T-cell (primary cell): ENCODE measurements around the gene SUMF2. TPM values are rescaled to one million over a fixed set of nuclear protein-coding genes. Genes with fewer than 3 reads are reported as not detected.
"Not testable (repeated sequence)": the region's sequence is repeated elsewhere in the genome, so short reads cannot be mapped to it uniquely, and the experiment has no call there.

Source experiments
- ATAC-seq, 4 experiments: fragments of 200-7000 bp in 3 of 4; fragments of 150-1000 bp in 1 of 4; cut with Tn5 transposase; replicated peaks in 1 of 4; 1 replicate in 3 of 4; 2 replicates in 1 of 4; pipeline ENCODE4 v1.10.0; 2021; ENCODE audit warnings: moderate library complexity in 3 of 4, mild to moderate bottlenecking in 2 of 4, moderate number of reproducible peaks in 1 of 4
- CTCF ChIA-PET, 2 donors: fragments of 300-600 bp; sonication (Branson Sonifier 250); formaldehyde crosslinking; loops; one replicate each; lab custom pipeline; 2022; ENCODE audit warnings: antibody characterized with exemption in 2 of 2; lab: Charles Lee
- POLR2A ChIA-PET, 2 donors: fragments of 300-600 bp; sonication (Branson Sonifier 250); formaldehyde crosslinking; loops; one replicate each; lab custom pipeline; 2022; ENCODE audit warnings: antibody characterized with exemption in 2 of 2; lab: Charles Lee
- DNase-seq, 35 experiments: peaks; one replicate each; pipeline versions ENCODE4 v3.0.0 to v3.0.0-alpha.2; 2013 to 2023
- H3K27ac ChIP-seq: one replicate; pipeline ENCODE4 v1.5.1; 2013; ENCODE audit warnings: low read length
- H3K27me3 ChIP-seq, 2 experiments: replicated peaks in 1 of 2; 1 replicate in 1 of 2; 2 replicates in 1 of 2; pipeline versions ENCODE4 v1.6.1 to v1.7.0; 2013; ENCODE audit warnings: low read length in 1 of 2, mixed read lengths in 1 of 2; ENCODE audit not compliant: control insufficient read depth in 2 of 2, insufficient read depth in 2 of 2; ENCODE audit errors: extremely low read depth in 1 of 2
- H3K36me3 ChIP-seq, 2 donors: 1 replicate in 1 of 2; 2 replicates in 1 of 2; pipeline versions ENCODE4 v1.6.1 to v1.7.0; 2013; ENCODE audit warnings: low read length in 1 of 2; ENCODE audit not compliant: control insufficient read depth in 2 of 2, insufficient read depth in 1 of 2; ENCODE audit errors: extremely low read depth in 1 of 2
- H3K4me1 ChIP-seq, 2 experiments: 1 replicate in 1 of 2; 2 replicates in 1 of 2; pipeline versions ENCODE4 v1.6.1 to v1.7.0; 2013; ENCODE audit warnings: low read length in 2 of 2, mixed read lengths in 1 of 2; ENCODE audit not compliant: insufficient read depth in 2 of 2, control insufficient read depth in 1 of 2; ENCODE audit errors: extremely low read depth in 1 of 2
- H3K4me3 ChIP-seq, 2 donors: 1 replicate in 1 of 2; 2 replicates in 1 of 2; pipeline versions ENCODE4 v1.5.1 to v1.7.0; 2013; ENCODE audit warnings: mild to moderate bottlenecking in 2 of 2, low read length in 1 of 2, moderate library complexity in 1 of 2; ENCODE audit not compliant: control insufficient read depth in 1 of 2; ENCODE audit errors: extremely low read depth in 1 of 2
- H3K9me3 ChIP-seq: 2 replicates; pipeline ENCODE4 v1.7.0; 2013
- H3K27ac Mint-ChIP-seq, 2 donors: one replicate each; pipeline ENCODE4 v1.8.0; 2020 to 2021; ENCODE audit warnings: mild to moderate bottlenecking in 2 of 2, mixed read lengths in 2 of 2
- H3K27me3 Mint-ChIP-seq, 2 donors: one replicate each; pipeline ENCODE4 v1.8.0; 2021 to 2022; ENCODE audit warnings: mixed read lengths in 2 of 2
- H3K36me3 Mint-ChIP-seq: one replicate; pipeline ENCODE4 v1.8.0; 2021; ENCODE audit warnings: mixed read lengths
- H3K4me1 Mint-ChIP-seq, 3 donors: one replicate each; pipeline ENCODE4 v1.8.0; 2020 to 2022; ENCODE audit warnings: mixed read lengths in 3 of 3, mild to moderate bottlenecking in 1 of 3
- H3K4me3 Mint-ChIP-seq, 3 donors: one replicate each; pipeline ENCODE4 v1.8.0; 2020 to 2022; ENCODE audit warnings: mild to moderate bottlenecking in 3 of 3, mixed read lengths in 3 of 3, moderate library complexity in 3 of 3
- H3K9me3 Mint-ChIP-seq, 3 donors: one replicate each; pipeline ENCODE4 v1.8.0; 2020 to 2022; ENCODE audit warnings: mixed read lengths in 3 of 3
- WGBS: methylation state at CpG from one replicate; pipeline ENCODE4 v1.1.5; 2013; ENCODE audit warnings: missing lambda C conversion rate; ENCODE audit not compliant: insufficient coverage; 5-methylcytosine and 5-hydroxymethylcytosine counted together
- total RNA-seq, 35 experiments: library from RNA in 6 of 35; stranded (reverse) in 6 of 35; fragments of 120-200 nt in 1 of 35; gene quantifications; one replicate each; pipeline versions ENCODE4 v1.2.1 to v1.2.4 and lab custom pipeline; 2013 to 2026

SUMF2 gene
- 100 to 1,000 TPM; 127 to 182 (median 174) TPM for total RNA-seq
- 121 TPM for total RNA-seq (2013)
- total RNA-seq (lab: John Stamatoyannopoulos, UW), result 52.1 to 155 (median 104) reads per million in 29 experiments

GRCh38 chr7:56063882-56064625 is at the start of gene SUMF2:
Gene SUMF2 (plus strand): TSS chr7:56064286. CDS start chr7:56064312, 26 bp downstream.
- Mint-ChIP-seq H3K27me3 (no peaks in the 10 kb centered on the region), H3K9me3 (no peaks in the 10 kb centered on the region), H3K4me1 (peaks cover 28 to 31% (median 29%) of the 10 kb centered on the region in 3 donors), H3K27ac (peak within 1 kb of the TSS; percentile 94 to 96), H3K4me3 (peak within 1 kb of the TSS; percentile 92 to 95 (median 92)), H3K36me3 (peaks cover 39% of the 10 kb centered on the region)
- peak within 1 kb of the TSS; percentile 76 to 98 for H3K4me3 ChIP-seq
- H3K27me3 ChIP-seq, result no peaks in the 10 kb centered on the region
- H3K27ac ChIP-seq, result peak within 1 kb of the TSS; percentile 84
- peak; percentile 75 to 95 (median 87) for DNase-seq
- peaks cover 7 to 21% of the 10 kb centered on the region in 2 experiments for H3K4me1 ChIP-seq
- CTCF ChIA-PET, result interaction anchor here (0.5 to 3.5 kb wide), 10 partner anchors 10 to 113 kb away, joined by 3 to 16 read pairs (median 4); partner anchors contain the start of genes CCT6A (in 2 of the 2), PSPH (in 2 of the 2) and CHCHD2 (in 1 of the 2)
- POLR2A ChIA-PET, result interaction anchor here (0.6 to 1.4 kb wide), 5 partner anchors 9 to 43 kb away, joined by 3 to 10 read pairs (median 6); partner anchors contain the start of gene CHCHD2 (in 1 of the 2)
- H3K9me3 ChIP-seq, result no peaks in the 10 kb centered on the region
- WGBS, result under 1% methylated on average over 46 of the region's 49 CpGs
- peak; percentile 89 to 91 (median 90) for ATAC-seq
- peaks cover 3 to 35% of the 10 kb centered on the region in 2 donors for H3K36me3 ChIP-seq

GRCh38 chr7:56017015-56017414 is 47.1 kb upstream of the SUMF2 start:
- not testable (repeated sequence) for H3K36me3 ChIP-seq, H3K9me3 Mint-ChIP-seq, H3K27ac Mint-ChIP-seq, H3K9me3 ChIP-seq, H3K4me3 ChIP-seq, H3K4me1 Mint-ChIP-seq, H3K36me3 Mint-ChIP-seq, H3K4me3 Mint-ChIP-seq, DNase-seq, H3K27me3 Mint-ChIP-seq, H3K27me3 ChIP-seq, H3K4me1 ChIP-seq, H3K27ac ChIP-seq, ATAC-seq
- ChIA-PET CTCF (interaction anchor here in 1 of 2 donors (0.6 kb wide), 1 partner anchor 122 kb away, joined by 3 read pairs; no protein-coding TSS in a partner anchor), POLR2A (interaction anchor here (0.6 to 0.8 kb wide), 2 partner anchors 27 to 548 kb away, joined by 3 to 11 read pairs; no protein-coding TSS in a partner anchor)
- WGBS, result no CpG with 5 or more reads among the region's 3 CpGs

GRCh38 chr7:56019501-56019900 is 44.6 kb upstream of the SUMF2 start:
- H3K4me1 Mint-ChIP-seq, result peaks cover 0 to 2% (median 1%) of the 10 kb centered on the region in 3 donors
- POLR2A ChIA-PET, result no interaction called here
- no peak for ATAC-seq
- H3K9me3 Mint-ChIP-seq, result no peaks in the 10 kb centered on the region
- Histone ChIP-seq H3K36me3 (peaks cover 0 to 6% of the 10 kb centered on the region in 2 donors), H3K27ac (no peak overlapping the region), H3K4me3 (no peak overlapping the region), H3K4me1 (no peaks in the 10 kb centered on the region), H3K9me3 (no peaks in the 10 kb centered on the region), H3K27me3 (no peaks in the 10 kb centered on the region)
- H3K36me3 Mint-ChIP-seq, result peaks cover 6% of the 10 kb centered on the region
- no peak overlapping the region for H3K27ac Mint-ChIP-seq
- CTCF ChIA-PET, result no interaction called here
- no peak for DNase-seq
- H3K27me3 Mint-ChIP-seq, result no peaks in the 10 kb centered on the region
- no peak overlapping the region for H3K4me3 Mint-ChIP-seq
- 84% methylated on average over 9 of the region's 9 CpGs for WGBS

- no peaks in the 10 kb centered on the region for H3K27me3 Mint-ChIP-seq
- peaks cover 0 to 2% (median 1%) of the 10 kb centered on the region in 3 donors for H3K4me1 Mint-ChIP-seq
- peaks cover 9% of the 10 kb centered on the region for H3K36me3 Mint-ChIP-seq
- H3K27ac Mint-ChIP-seq, result no peak overlapping the region
- POLR2A ChIA-PET, result no interaction called here
- peaks cover 0 to 6% of the 10 kb centered on the region in 2 donors for H3K36me3 ChIP-seq
- H3K9me3 ChIP-seq, result no peaks in the 10 kb centered on the region
- CTCF ChIA-PET, result interaction anchor here in 1 of 2 donors (0.6 kb wide), 1 partner anchor 11 kb away, joined by 3 read pairs; no protein-coding TSS in a partner anchor
- no peak for ATAC-seq
- DNase-seq, result no peak
- H3K9me3 Mint-ChIP-seq, result no peaks in the 10 kb centered on the region
- H3K27me3 ChIP-seq, result no peaks in the 10 kb centered on the region
- H3K27ac ChIP-seq, result no peak overlapping the region
- no peak overlapping the region for H3K4me3 ChIP-seq
- no peaks in the 10 kb centered on the region for H3K4me1 ChIP-seq
- no peak overlapping the region for H3K4me3 Mint-ChIP-seq
These were observed 40.6 kb upstream of the SUMF2 start for GRCh38 chr7:56023500-56023899.

GRCh38 chr7:56026538-56026937 is 37.5 kb upstream of the SUMF2 start:
- ChIA-PET CTCF (interaction anchor here (0.6 to 1.2 kb wide), 5 partner anchors 20 to 663 kb away, joined by 3 to 12 read pairs (median 3); no protein-coding TSS in a partner anchor), POLR2A (interaction anchor here in 1 of 2 donors (0.7 kb wide), 1 partner anchor 25 kb away, joined by 4 read pairs; the partner anchor contains the start of gene PSPH)
- Histone ChIP-seq H3K4me1 (no peaks in the 10 kb centered on the region), H3K27me3 (no peaks in the 10 kb centered on the region), H3K27ac (no peak overlapping the region), H3K36me3 (peaks cover 0 to 8% of the 10 kb centered on the region in 2 donors), H3K4me3 (no peak overlapping the region), H3K9me3 (no peaks in the 10 kb centered on the region)
- no peak for DNase-seq
- Mint-ChIP-seq H3K4me1 (no peaks in the 10 kb centered on the region), H3K27ac (no peak overlapping the region), H3K9me3 (no peaks in the 10 kb centered on the region), H3K27me3 (no peaks in the 10 kb centered on the region), H3K36me3 (peaks cover 3% of the 10 kb centered on the region), H3K4me3 (no peak overlapping the region)
- no peak for ATAC-seq
- WGBS, result no CpG with 5 or more reads among the region's 2 CpGs

- peaks cover 3% of the 10 kb centered on the region for H3K36me3 Mint-ChIP-seq
- ChIA-PET CTCF (interaction anchor here (0.6 kb wide), 2 partner anchors 64 kb away, joined by 4 to 8 read pairs; partner anchors contain the start of genes NIPSNAP2 (in 1 of the 2) and PHKG1 (in 1 of the 2)), POLR2A (interaction anchor here in 1 of 2 donors (0.6 to 0.7 kb wide), 3 partner anchors 13 to 51 kb away, joined by 5 to 9 read pairs (median 9); no protein-coding TSS in a partner anchor)
- ATAC-seq (no peak), DNase-seq (no peak)
- 100% methylated on average over 2 of the region's 9 CpGs for WGBS
- no peak overlapping the region for H3K27ac Mint-ChIP-seq
- no peaks in the 10 kb centered on the region for H3K9me3 Mint-ChIP-seq
- no peaks in the 10 kb centered on the region for H3K9me3 ChIP-seq
- no peak overlapping the region for H3K27ac ChIP-seq
- H3K27me3 Mint-ChIP-seq, result no peaks in the 10 kb centered on the region
- H3K36me3 ChIP-seq, result peaks cover 0 to 8% of the 10 kb centered on the region in 2 donors
- H3K4me1 Mint-ChIP-seq, result peaks cover 6 to 13% (median 6%) of the 10 kb centered on the region in 3 donors
- no peak overlapping the region for H3K4me3 ChIP-seq
- H3K4me1 ChIP-seq, result peaks cover 3 to 4% of the 10 kb centered on the region in 2 experiments
- no peaks in the 10 kb centered on the region for H3K27me3 ChIP-seq
- H3K4me3 Mint-ChIP-seq, result no peak overlapping the region
These were observed 35.0 kb upstream of the SUMF2 start for GRCh38 chr7:56028942-56029630.
